ENCODE data around the gene MBLAC2. TPM values are rescaled to one million over a fixed set of nuclear protein-coding genes. Genes with fewer than 3 reads are reported as not detected.
A peak's percentile ranks its signal among the peaks of the same experiment; 100 is the strongest.

Gene MBLAC2
- total RNA-seq (2022) (9.6 and 11.0 TPM in 2 replicates), Bru-seq, nascent RNA (percentile 80 among the genes with signal in this experiment), BruChase-seq, experiment 1, labeled RNA remaining after a 6-hour chase (percentile 65 among the genes with signal in this experiment), BruChase-seq, experiment 2, labeled RNA remaining after a 2-hour chase (percentile 83 among the genes with signal in this experiment)
- long read RNA-seq, full-length matches to known transcripts, result 9 of 10 reads
- long read RNA-seq, partial matches to known transcripts, result 0 of 10 reads
- long read RNA-seq, other reads (novel, unspliced or antisense), result 1 of 10 reads

- Mint-ChIP-seq H3K4me1 (ENCODE audit: low read depth, unreplicated experiment) (peaks cover 28% of the 10 kb centered on the region), H3K27ac (ENCODE audit: unreplicated experiment) (peak within 1 kb of the TSS; percentile 78), H3K36me3 (ENCODE audit: insufficient read depth, unreplicated experiment) (peaks cover 28% of the 10 kb centered on the region), H3K27me3 (ENCODE audit: unreplicated experiment) (no peaks in the 10 kb centered on the region), H3K9me3 (ENCODE audit: low read depth, unreplicated experiment) (no peaks in the 10 kb centered on the region), H3K4me3 (ENCODE audit: low read depth, unreplicated experiment) (peak within 1 kb of the TSS; percentile 99)
- CTCF ChIA-PET, result interaction anchor here (0.9 to 1.2 kb wide), 3 partner anchors 8 to 13 kb away, joined by 3 to 5 read pairs (median 3); no protein-coding TSS in a partner anchor
- no TSS peak for BruUV-seq (replicated peaks)
- peak; percentile 57 for TF ChIP-seq CTCF (IDR thresholded peaks at IDR 0.05; ENCODE audit: unreplicated experiment)
- intact Hi-C loops (cut with micrococcal nuclease; ENCODE audit: unreplicated experiment), result loop anchor here (2.0 kb wide), 1 partner anchor 56 kb away; no protein-coding TSS in a partner anchor
- peak; percentile 97 for DNase-seq
Observed at GRCh38 chr5:90474235-90475107, at the start of gene MBLAC2, which contains the start of gene POLR3G. Gene MBLAC2, minus strand, starts transcription at chr5:90474771. Its CDS starts 479 bp downstream, at chr5:90474292. Gene POLR3G, plus strand, starts transcription at chr5:90474864. Its CDS starts 10,704 bp downstream, at chr5:90485568.

GRCh38 chr5:90519081-90519480, 44.5 kb upstream of the MBLAC2 start:
- TF ChIP-seq CTCF (IDR thresholded peaks at IDR 0.05; ENCODE audit: unreplicated experiment), result no peak
- H3K27ac Mint-ChIP-seq (ENCODE audit: unreplicated experiment), result peak overlapping the region; percentile 14
- H3K36me3 Mint-ChIP-seq (ENCODE audit: insufficient read depth, unreplicated experiment), result peaks cover 30% of the 10 kb centered on the region
- intact Hi-C loops (cut with micrococcal nuclease; ENCODE audit: unreplicated experiment), result no loop called here
- no peaks in the 10 kb centered on the region for H3K27me3 Mint-ChIP-seq (ENCODE audit: unreplicated experiment)
- H3K4me3 Mint-ChIP-seq (ENCODE audit: low read depth, unreplicated experiment), result no peak overlapping the region
- DNase-seq, result no peak
- peaks cover 11% of the 10 kb centered on the region for H3K4me1 Mint-ChIP-seq (ENCODE audit: low read depth, unreplicated experiment)
- BruUV-seq (replicated peaks), result no TSS peak
- no peaks in the 10 kb centered on the region for H3K9me3 Mint-ChIP-seq (ENCODE audit: low read depth, unreplicated experiment)
- CTCF ChIA-PET, result interaction anchor here (1.1 kb wide), 2 partner anchors 11 to 43 kb away, joined by 3 read pairs; no protein-coding TSS in a partner anchor

GRCh38 chr5:90518661-90519060, 44.1 kb upstream of the MBLAC2 start:
- no peak for DNase-seq
- Mint-ChIP-seq H3K27me3 (ENCODE audit: unreplicated experiment) (no peaks in the 10 kb centered on the region), H3K27ac (ENCODE audit: unreplicated experiment) (peak overlapping the region; percentile 14), H3K4me3 (ENCODE audit: low read depth, unreplicated experiment) (no peak overlapping the region), H3K36me3 (ENCODE audit: insufficient read depth, unreplicated experiment) (peaks cover 30% of the 10 kb centered on the region), H3K4me1 (ENCODE audit: low read depth, unreplicated experiment) (peaks cover 11% of the 10 kb centered on the region), H3K9me3 (ENCODE audit: low read depth, unreplicated experiment) (no peaks in the 10 kb centered on the region)
- TF ChIP-seq CTCF (IDR thresholded peaks at IDR 0.05; ENCODE audit: unreplicated experiment), result no peak
- intact Hi-C loops (cut with micrococcal nuclease; ENCODE audit: unreplicated experiment), result no loop called here
- no TSS peak for BruUV-seq (replicated peaks)
- CTCF ChIA-PET, result interaction anchor here (1.1 kb wide), 1 partner anchor 43 kb away, joined by 3 read pairs; no protein-coding TSS in a partner anchor

DNA sequence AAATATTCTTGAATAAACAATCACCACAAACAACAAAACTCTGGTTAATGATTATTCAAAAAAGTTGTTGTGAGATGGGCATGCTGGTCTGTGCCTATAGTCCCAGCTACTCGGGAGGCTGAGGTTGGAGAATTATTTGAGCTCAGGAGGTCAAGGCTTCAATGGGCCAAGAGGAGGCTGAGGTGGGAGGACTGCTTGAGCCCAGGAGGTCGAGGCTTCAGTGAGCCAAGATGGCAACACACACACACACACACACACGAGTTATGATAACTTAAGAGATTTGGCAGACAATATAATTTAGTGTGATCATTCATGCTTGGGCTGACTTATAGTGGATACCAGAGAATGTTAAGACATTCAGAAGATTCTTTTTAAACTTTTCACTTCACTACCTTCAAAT, 39.9 kb upstream of the MBLAC2 start:
- Mint-ChIP-seq H3K9me3 (ENCODE audit: low read depth, unreplicated experiment) (no peaks in the 10 kb centered on the region), H3K4me1 (ENCODE audit: low read depth, unreplicated experiment) (peaks cover 11% of the 10 kb centered on the region), H3K36me3 (ENCODE audit: insufficient read depth, unreplicated experiment) (peaks cover 21% of the 10 kb centered on the region), H3K27me3 (ENCODE audit: unreplicated experiment) (no peaks in the 10 kb centered on the region), H3K4me3 (ENCODE audit: low read depth, unreplicated experiment) (no peak overlapping the region), H3K27ac (ENCODE audit: unreplicated experiment) (no peak overlapping the region)
- intact Hi-C loops (cut with micrococcal nuclease; ENCODE audit: unreplicated experiment), result no loop called here
- no peak for TF ChIP-seq CTCF (IDR thresholded peaks at IDR 0.05; ENCODE audit: unreplicated experiment)
- DNase-seq, result no peak
- CTCF ChIA-PET, result no interaction called here
- no TSS peak for BruUV-seq (replicated peaks)

All from Calu3 (cell line).